Measurements from ENCODE around the gene CEMP1. TPM values are rescaled to one million over a fixed set of nuclear protein-coding genes. Genes with fewer than 3 reads are reported as not detected.

The CEMP1 gene
- total RNA-seq, 1 donor from 2014 or later, result not detected

DNA sequence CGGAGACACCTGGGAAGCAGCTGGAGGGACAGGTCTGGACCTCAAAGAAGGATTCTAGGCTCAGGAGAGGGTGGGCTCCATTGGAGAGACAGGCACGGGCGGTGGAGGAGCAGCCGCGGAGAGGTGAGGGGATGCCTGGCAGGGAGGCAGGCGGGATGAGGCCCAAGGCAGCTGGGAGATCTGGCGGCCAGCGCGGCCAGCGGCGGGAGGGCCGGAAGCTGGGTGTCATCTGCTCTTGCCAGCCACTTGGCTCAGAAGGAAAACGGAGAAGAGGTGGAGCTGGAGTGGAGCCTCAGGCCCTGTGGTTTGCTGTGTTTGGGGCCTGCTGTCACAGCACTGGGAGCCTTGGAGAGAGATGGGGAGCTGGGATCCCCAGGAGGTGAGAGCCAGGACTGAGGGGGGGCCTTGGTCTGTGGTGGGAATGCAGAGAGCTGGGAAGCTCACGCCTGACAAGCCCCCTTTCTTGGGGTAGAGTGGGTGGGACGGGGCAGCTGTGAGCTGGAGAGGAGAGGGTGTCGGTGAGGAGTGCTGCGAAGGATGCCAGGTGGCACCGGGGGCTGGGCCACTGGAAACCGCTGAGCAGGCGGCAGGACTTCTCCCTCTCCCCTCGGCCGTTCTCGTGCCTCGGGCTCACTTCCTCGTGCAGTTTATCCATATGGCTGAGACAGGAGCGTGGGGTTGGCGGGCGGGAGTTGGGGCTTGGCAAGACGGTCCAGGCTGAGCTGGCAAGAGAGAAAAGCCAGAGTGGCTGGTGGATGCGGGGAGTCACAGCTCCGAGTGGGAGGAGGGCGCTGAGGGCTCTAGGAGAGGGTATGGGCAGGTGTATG lies 48.3 kb downstream of the CEMP1 start:
- no peaks in the 10 kb centered on the region for H3K27me3 ChIP-seq
- H3K4me2 ChIP-seq, result no peak overlapping the region
- H4K20me1 ChIP-seq (ENCODE audit: low read depth), result peaks cover 32% of the 10 kb centered on the region
- H3K4me3 ChIP-seq, result no peak overlapping the region
- H2AFZ ChIP-seq (replicated peaks), result no peak overlapping the region
- no peak overlapping the region for H3K27ac ChIP-seq
- H3K9ac ChIP-seq, result peak overlapping the region; percentile 32
- H3K4me3 Mint-ChIP-seq, result peak overlapping the region; percentile 4
- no peaks in the 10 kb centered on the region for H3K79me2 ChIP-seq (ENCODE audit: low read depth)
- H3K4me1 Mint-ChIP-seq, result peaks cover 29% of the 10 kb centered on the region
- no peak for DNase-seq (ENCODE audit: low spot score)
- H3K27ac Mint-ChIP-seq, result peak overlapping the region; percentile 46
- TF ChIP-seq, protein P1, sequence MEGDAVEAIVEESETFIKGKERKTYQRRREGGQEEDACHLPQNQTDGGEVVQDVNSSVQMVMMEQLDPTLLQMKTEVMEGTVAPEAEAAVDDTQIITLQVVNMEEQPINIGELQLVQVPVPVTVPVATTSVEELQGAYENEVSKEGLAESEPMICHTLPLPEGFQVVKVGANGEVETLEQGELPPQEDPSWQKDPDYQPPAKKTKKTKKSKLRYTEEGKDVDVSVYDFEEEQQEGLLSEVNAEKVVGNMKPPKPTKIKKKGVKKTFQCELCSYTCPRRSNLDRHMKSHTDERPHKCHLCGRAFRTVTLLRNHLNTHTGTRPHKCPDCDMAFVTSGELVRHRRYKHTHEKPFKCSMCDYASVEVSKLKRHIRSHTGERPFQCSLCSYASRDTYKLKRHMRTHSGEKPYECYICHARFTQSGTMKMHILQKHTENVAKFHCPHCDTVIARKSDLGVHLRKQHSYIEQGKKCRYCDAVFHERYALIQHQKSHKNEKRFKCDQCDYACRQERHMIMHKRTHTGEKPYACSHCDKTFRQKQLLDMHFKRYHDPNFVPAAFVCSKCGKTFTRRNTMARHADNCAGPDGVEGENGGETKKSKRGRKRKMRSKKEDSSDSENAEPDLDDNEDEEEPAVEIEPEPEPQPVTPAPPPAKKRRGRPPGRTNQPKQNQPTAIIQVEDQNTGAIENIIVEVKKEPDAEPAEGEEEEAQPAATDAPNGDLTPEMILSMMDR (IDR thresholded peaks at IDR 0.05), result no peak
- TF ChIP-seq EZH2 (IDR thresholded peaks at IDR 0.05) (no peak), EZH2phosphoT487 (IDR thresholded peaks at IDR 0.05) (no peak)
- H3K36me3 ChIP-seq, result no peaks in the 10 kb centered on the region
- H3K27me3 Mint-ChIP-seq (ENCODE audit: insufficient read depth, low read depth), result peaks cover 6% of the 10 kb centered on the region
- H3K4me1 ChIP-seq, result no peaks in the 10 kb centered on the region
- H3K36me3 Mint-ChIP-seq, result no peaks in the 10 kb centered on the region
- no peaks in the 10 kb centered on the region for H3K9me3 Mint-ChIP-seq
- H3K9me3 ChIP-seq (ENCODE audit: low read depth), result no peaks in the 10 kb centered on the region
- H3F3A ChIP-seq (ENCODE audit: low read depth), result no peaks in the 10 kb centered on the region

DNA sequence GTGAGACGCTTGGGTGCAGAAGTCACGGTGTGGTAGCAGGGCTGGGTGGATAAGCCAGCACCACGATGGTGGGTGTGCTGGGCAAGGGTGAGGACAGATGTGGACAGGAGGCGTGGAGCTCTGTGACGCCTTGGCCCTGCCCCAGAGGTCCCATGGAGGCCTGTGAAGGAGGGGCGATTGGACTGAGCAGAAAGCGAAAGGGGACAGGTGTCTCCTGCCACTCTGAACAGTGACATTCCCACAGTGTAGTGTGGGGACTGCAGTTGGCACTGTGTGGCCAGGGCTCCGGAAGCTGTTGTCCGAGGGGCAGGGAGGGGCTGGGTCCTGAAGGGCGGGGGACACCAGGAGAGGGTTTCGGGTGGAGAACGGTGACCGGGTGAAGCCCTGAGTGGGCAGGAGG lies 49.0 kb downstream of the CEMP1 start:
- Mint-ChIP-seq H3K4me1 (peaks cover 28% of the 10 kb centered on the region), H3K27me3 (ENCODE audit: insufficient read depth, low read depth) (peaks cover 5% of the 10 kb centered on the region), H3K9me3 (no peaks in the 10 kb centered on the region), H3K36me3 (no peaks in the 10 kb centered on the region), H3K4me3 (no peak overlapping the region), H3K27ac (no peak overlapping the region)
- H3K27ac ChIP-seq, result no peak overlapping the region
- H3K79me2 ChIP-seq (ENCODE audit: low read depth), result no peaks in the 10 kb centered on the region
- no peaks in the 10 kb centered on the region for H3K36me3 ChIP-seq
- H3K4me2 ChIP-seq, result no peak overlapping the region
- H4K20me1 ChIP-seq (ENCODE audit: low read depth), result peaks cover 38% of the 10 kb centered on the region
- no peaks in the 10 kb centered on the region for H3K9me3 ChIP-seq (ENCODE audit: low read depth)
- H2AFZ ChIP-seq (replicated peaks), result no peak overlapping the region
- TF ChIP-seq EZH2 (IDR thresholded peaks at IDR 0.05) (no peak), EZH2phosphoT487 (IDR thresholded peaks at IDR 0.05) (no peak)
- TF ChIP-seq, protein P1 (IDR thresholded peaks at IDR 0.05), result no peak
- no peak overlapping the region for H3K4me3 ChIP-seq
- H3F3A ChIP-seq (ENCODE audit: low read depth), result no peaks in the 10 kb centered on the region
- H3K4me1 ChIP-seq, result no peaks in the 10 kb centered on the region
- DNase-seq (ENCODE audit: low spot score), result no peak
- no peaks in the 10 kb centered on the region for H3K27me3 ChIP-seq
- peak overlapping the region; percentile 32 for H3K9ac ChIP-seq

DNA sequence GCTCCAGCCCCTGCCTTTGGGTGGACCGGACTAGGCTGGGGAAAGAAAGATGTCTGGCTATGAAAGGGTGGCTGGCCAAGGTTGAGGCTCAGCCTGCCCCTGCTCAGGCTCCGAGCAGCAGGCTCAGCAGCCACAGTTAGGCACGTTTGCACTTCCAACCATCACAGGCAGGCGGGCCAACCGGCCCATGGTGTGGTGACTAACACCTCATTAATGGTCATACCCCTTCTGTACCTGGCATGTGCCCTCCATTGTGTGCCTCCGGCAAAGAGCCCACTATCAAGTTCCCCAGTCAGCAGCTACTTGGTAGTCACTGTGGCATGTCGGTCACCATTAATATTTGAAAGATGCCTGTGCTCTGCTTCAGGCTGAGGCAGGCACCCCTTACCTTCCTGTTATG lies 49.5 kb downstream of the CEMP1 start:
- no peaks in the 10 kb centered on the region for H3K4me1 ChIP-seq
- Mint-ChIP-seq H3K36me3 (no peaks in the 10 kb centered on the region), H3K4me1 (peaks cover 25% of the 10 kb centered on the region), H3K9me3 (no peaks in the 10 kb centered on the region), H3K27ac (no peak overlapping the region), H3K4me3 (no peak overlapping the region), H3K27me3 (ENCODE audit: insufficient read depth, low read depth) (peaks cover 2% of the 10 kb centered on the region)
- H3K27me3 ChIP-seq, result peaks cover 5% of the 10 kb centered on the region
- H3K36me3 ChIP-seq, result no peaks in the 10 kb centered on the region
- peaks cover 4% of the 10 kb centered on the region for H3K79me2 ChIP-seq (ENCODE audit: low read depth)
- DNase-seq (ENCODE audit: low spot score), result no peak
- no peak overlapping the region for H3K9ac ChIP-seq
- H4K20me1 ChIP-seq (ENCODE audit: low read depth), result peaks cover 44% of the 10 kb centered on the region
- TF ChIP-seq EZH2phosphoT487 (IDR thresholded peaks at IDR 0.05), result no peak
- TF ChIP-seq, protein P1 (IDR thresholded peaks at IDR 0.05), result no peak
- TF ChIP-seq EZH2 (IDR thresholded peaks at IDR 0.05), result no peak
- H2AFZ ChIP-seq (replicated peaks), result no peak overlapping the region
- H3K4me2 ChIP-seq, result no peak overlapping the region
- H3K4me3 ChIP-seq, result no peak overlapping the region
- H3K9me3 ChIP-seq (ENCODE audit: low read depth), result no peaks in the 10 kb centered on the region
- H3K27ac ChIP-seq, result no peak overlapping the region
- no peaks in the 10 kb centered on the region for H3F3A ChIP-seq (ENCODE audit: low read depth)

Measured in neural progenitor cell (in vitro differentiated cells).